PC-3 (cell line): ENCODE measurements around the gene TMCC3. TPM values are rescaled to one million over a fixed set of nuclear protein-coding genes. Genes with fewer than 3 reads are reported as not detected.

Experiments used
- ATAC-seq: fragments of 200-7000 bp; cut with Tn5 transposase; 2 replicates; pipeline ENCODE4 v1.9.1; 2020; ENCODE audit warnings: mild to moderate bottlenecking, moderate library complexity
- BruUV-seq: library from RNA; stranded (reverse); fragments of 400-500 nt; replicated peaks from 2 replicates; lab custom pipeline; 2021; lab: Mats Ljungman, UMichigan
- CTCF ChIA-PET: fragments of 300-600 bp; sonication (Branson Sonifier 250); formaldehyde crosslinking; loops from one replicate; lab custom pipeline; 2022; ENCODE audit warnings: antibody characterized with exemption; lab: Charles Lee
- POLR2A ChIA-PET: fragments of 300-600 bp; sonication (Branson Sonifier 250); formaldehyde crosslinking; loops from one replicate; lab custom pipeline; 2022; ENCODE audit warnings: antibody characterized with exemption; ENCODE audit not compliant: unreplicated experiment; lab: Charles Lee
- DNase-seq: peaks from one replicate; pipeline ENCODE4 v3.0.0-alpha.2; 2015
- H2AFZ ChIP-seq: fragments of 300-600 bp; sonication (generic); 2 replicates; pipeline ENCODE4 v1.6.0; 2016; ENCODE audit warnings: antibody characterized with exemption, low read length
- H3F3A ChIP-seq: fragments of 300-600 bp; sonication (generic); one replicate; pipeline ENCODE4 v1.6.0; 2017; ENCODE audit warnings: antibody characterized with exemption, low read length, control low read depth, mild to moderate bottlenecking; ENCODE audit not compliant: unreplicated experiment
- H3K27ac ChIP-seq: fragments of 300-600 bp; sonication (generic); 2 replicates; pipeline ENCODE4 v1.5.1; 2016; ENCODE audit warnings: mild to moderate bottlenecking, low read length
- H3K27me3 ChIP-seq: fragments of 300-600 bp; sonication (generic); 2 replicates; pipeline ENCODE4 v1.6.1; 2016; ENCODE audit warnings: low read length, mixed read lengths
- H3K36me3 ChIP-seq: fragments of 300-600 bp; sonication (generic); 2 replicates; pipeline ENCODE4 v1.6.1; 2016; ENCODE audit warnings: low read depth, mixed run types, low read length, mixed read lengths
- H3K4me1 ChIP-seq: fragments of 300-600 bp; sonication (generic); 2 replicates; pipeline ENCODE4 v1.5.1; 2016; ENCODE audit warnings: low read length; ENCODE audit not compliant: insufficient read depth
- H3K4me2 ChIP-seq: fragments of 300-600 bp; sonication (generic); 2 replicates; pipeline ENCODE4 v1.6.0; 2016; ENCODE audit warnings: low read length
- H3K4me3 ChIP-seq: fragments of 300-600 bp; sonication (generic); 2 replicates; pipeline ENCODE4 v1.5.1; 2016; ENCODE audit warnings: mild to moderate bottlenecking, low read length, mixed read lengths
- H3K79me2 ChIP-seq: fragments of 300-600 bp; sonication (generic); 2 replicates; pipeline ENCODE4 v1.6.1; 2017; ENCODE audit warnings: low read length, mixed read lengths
- H3K9ac ChIP-seq: fragments of 300-600 bp; sonication (generic); 2 replicates; pipeline ENCODE4 v1.6.0; 2016; ENCODE audit warnings: mild to moderate bottlenecking, low read length
- H3K9me2 ChIP-seq: fragments of 300-600 bp; sonication (generic); replicated peaks from 2 replicates; pipeline ENCODE4 v1.6.1; 2016; ENCODE audit warnings: mixed run types, low read length, mixed read lengths
- H3K9me3 ChIP-seq: fragments of 300-600 bp; sonication (generic); 2 replicates; pipeline ENCODE4 v1.6.1; 2016; ENCODE audit warnings: low read length, mixed read lengths
- H4K20me1 ChIP-seq: fragments of 300-600 bp; sonication (generic); 2 replicates; pipeline ENCODE4 v1.6.1; 2016; ENCODE audit warnings: low read length, mixed read lengths
- CTCF ChIP-seq: fragments of 300-600 bp; sonication (generic); conservative IDR thresholded peaks from 2 replicates; pipeline ENCODE4 v1.5.1; 2017; ENCODE audit warnings: antibody characterized with exemption, low read depth, mild to moderate bottlenecking, low read length
- EZH2 ChIP-seq: fragments of 300-600 bp; sonication (generic); IDR thresholded peaks from one replicate; pipeline ENCODE4 v1.6.1; 2017; ENCODE audit warnings: antibody characterized with exemption, mild to moderate bottlenecking, low read length; ENCODE audit not compliant: unreplicated experiment
- EZH2phosphoT487 ChIP-seq: fragments of 300-600 bp; sonication (generic); IDR thresholded peaks from 2 replicates; pipeline ENCODE4 v1.6.1; 2018; ENCODE audit warnings: mild to moderate bottlenecking, antibody characterized with exemption, low read length, borderline replicate concordance
- intact Hi-C: fragments of 100-400 bp; cut with micrococcal nuclease; formaldehyde crosslinking; loops from 2 replicates; pipeline ENCODE4 v1.9.0; 2023
- microRNA-seq: library from miRNA; unstranded; fragments of <30 nt; microRNA quantifications from one replicate; pipeline ENCODE4 v1.1.0, GENCODE V29; 2020; ENCODE audit not compliant: unreplicated experiment
- total RNA-seq: library from RNA; depleted of rRNA; stranded (reverse); fragments of >200 nt; gene quantifications from 2 replicates; pipeline ENCODE4 v1.2.3, GENCODE V29; 2014; rRNA removed

The TMCC3 gene
- total RNA-seq, 1 experiment from 2014 or later: 6.5 TPM

GRCh38 chr12:94525951-94526350, 124.4 kb downstream of the TMCC3 start:
- CTCF ChIA-PET: no interaction called here

More at GRCh38 chr12:94525951-94526350, 124.4 kb downstream of the TMCC3 start:
- no peak overlapping the region for H3K4me3 ChIP-seq
- no peaks in the 10 kb centered on the region for H4K20me1 ChIP-seq
- no peak overlapping the region for H3K4me2 ChIP-seq
- intact Hi-C loops: no loop called here
- DNase-seq (no peak), ATAC-seq (no peak)
- POLR2A ChIA-PET: no interaction called here
- no peaks in the 10 kb centered on the region for H3K4me1 ChIP-seq
- TF ChIP-seq EZH2 (no peak), CTCF (no peak), EZH2phosphoT487 (no peak)
- peaks cover 11% of the 10 kb centered on the region; the same call in 1 of the 2 replicates for H3K27me3 ChIP-seq
- no peaks in the 10 kb centered on the region for H3K36me3 ChIP-seq
- BruUV-seq: no TSS peak
- no peaks in the 10 kb centered on the region for H3K9me3 ChIP-seq
- no peak overlapping the region for H3K9ac ChIP-seq
- H2AFZ ChIP-seq: no peak overlapping the region
- H3K9me2 ChIP-seq: no peaks in the 10 kb centered on the region
- no peaks in the 10 kb centered on the region for H3K79me2 ChIP-seq
- H3F3A ChIP-seq: no peaks in the 10 kb centered on the region
- H3K27ac ChIP-seq: no peak overlapping the region

Small RNA genes lying within 50 kb of the gene (microRNA-seq; reads per million reads assigned to microRNA genes)
- not detected for gene MIR5700

Other genes with a start within 250 kb of the TMCC3 start
- 11.8 and 20.4 TPM in 2 replicates for gene CEP83, start 190.7 kb downstream of the TMCC3 start, total RNA-seq